Coronary artery (tissue), 2 donors: ENCODE measurements around the gene DYNC1I1.

Experiments used
- DNase-seq: peaks from one replicate; pipeline ENCODE4 v3.0.0-alpha.2; 2017; ENCODE audit warnings: low spot score
- H3K27ac ChIP-seq, 2 donors: fragments of 200-600 bp; sonication (generic); one replicate each; pipeline ENCODE4 v1.5.1; 2016 to 2019
- H3K4me3 ChIP-seq: fragments of 200-600 bp; sonication (generic); 2 replicates; pipeline ENCODE4 v1.5.1; 2016; ENCODE audit warnings: mild to moderate bottlenecking, moderate library complexity
- TF ChIP-seq, protein P1 (sequence below): fragments of 200-600 bp; sonication (generic); IDR thresholded peaks from one replicate; pipeline ENCODE4 v1.5.1; 2019; ENCODE audit warnings: antibody characterized with exemption

The DYNC1I1 gene

DNA sequence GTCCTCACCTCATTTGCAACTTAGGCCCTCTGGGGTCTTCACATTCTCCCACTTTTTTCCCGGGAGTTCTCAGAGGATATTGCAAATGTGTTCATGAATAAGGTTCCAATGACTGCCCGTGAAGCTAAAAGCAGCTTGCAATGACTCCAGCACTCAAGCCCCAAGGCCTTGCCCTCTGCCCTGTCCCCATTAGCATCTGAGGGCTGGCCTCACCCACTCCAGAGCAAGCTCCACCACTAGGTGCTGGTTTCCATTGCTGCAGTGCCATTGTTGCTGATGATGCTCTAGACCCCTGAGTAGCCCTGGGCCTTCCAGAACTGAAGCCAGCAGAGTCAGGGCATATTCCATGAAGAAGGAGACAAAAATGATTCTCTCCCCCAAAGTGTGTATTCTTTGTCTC is 236.8 kb downstream of the DYNC1I1 start:
- TF ChIP-seq, protein P1, sequence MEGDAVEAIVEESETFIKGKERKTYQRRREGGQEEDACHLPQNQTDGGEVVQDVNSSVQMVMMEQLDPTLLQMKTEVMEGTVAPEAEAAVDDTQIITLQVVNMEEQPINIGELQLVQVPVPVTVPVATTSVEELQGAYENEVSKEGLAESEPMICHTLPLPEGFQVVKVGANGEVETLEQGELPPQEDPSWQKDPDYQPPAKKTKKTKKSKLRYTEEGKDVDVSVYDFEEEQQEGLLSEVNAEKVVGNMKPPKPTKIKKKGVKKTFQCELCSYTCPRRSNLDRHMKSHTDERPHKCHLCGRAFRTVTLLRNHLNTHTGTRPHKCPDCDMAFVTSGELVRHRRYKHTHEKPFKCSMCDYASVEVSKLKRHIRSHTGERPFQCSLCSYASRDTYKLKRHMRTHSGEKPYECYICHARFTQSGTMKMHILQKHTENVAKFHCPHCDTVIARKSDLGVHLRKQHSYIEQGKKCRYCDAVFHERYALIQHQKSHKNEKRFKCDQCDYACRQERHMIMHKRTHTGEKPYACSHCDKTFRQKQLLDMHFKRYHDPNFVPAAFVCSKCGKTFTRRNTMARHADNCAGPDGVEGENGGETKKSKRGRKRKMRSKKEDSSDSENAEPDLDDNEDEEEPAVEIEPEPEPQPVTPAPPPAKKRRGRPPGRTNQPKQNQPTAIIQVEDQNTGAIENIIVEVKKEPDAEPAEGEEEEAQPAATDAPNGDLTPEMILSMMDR = no peak
- no peak for DNase-seq
- Histone ChIP-seq H3K4me3 (no peak overlapping the region), H3K27ac (no peak overlapping the region)

DNA sequence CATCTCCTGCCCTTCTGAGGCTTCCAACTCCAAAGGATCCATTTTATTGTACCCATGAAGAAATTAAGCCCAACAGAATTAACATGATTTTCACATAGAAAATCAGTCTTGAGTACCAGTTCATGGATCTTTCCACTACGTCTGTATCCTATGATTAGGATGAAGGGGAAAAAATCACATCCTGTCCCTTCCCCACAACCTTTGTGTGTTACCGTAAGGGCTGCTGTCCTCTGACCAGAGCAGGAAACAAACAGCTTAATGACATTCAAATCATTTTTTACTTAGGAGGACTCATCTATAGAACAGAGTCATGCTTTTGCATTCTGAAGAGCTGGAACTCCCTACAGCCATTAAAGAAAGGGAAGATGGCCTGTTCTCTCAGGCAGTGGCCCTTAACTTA is 241.5 kb downstream of the DYNC1I1 start:
- TF ChIP-seq, protein P1 = no peak
- no peak for DNase-seq
- Histone ChIP-seq H3K27ac (no peak overlapping the region), H3K4me3 (no peak overlapping the region)

DNA sequence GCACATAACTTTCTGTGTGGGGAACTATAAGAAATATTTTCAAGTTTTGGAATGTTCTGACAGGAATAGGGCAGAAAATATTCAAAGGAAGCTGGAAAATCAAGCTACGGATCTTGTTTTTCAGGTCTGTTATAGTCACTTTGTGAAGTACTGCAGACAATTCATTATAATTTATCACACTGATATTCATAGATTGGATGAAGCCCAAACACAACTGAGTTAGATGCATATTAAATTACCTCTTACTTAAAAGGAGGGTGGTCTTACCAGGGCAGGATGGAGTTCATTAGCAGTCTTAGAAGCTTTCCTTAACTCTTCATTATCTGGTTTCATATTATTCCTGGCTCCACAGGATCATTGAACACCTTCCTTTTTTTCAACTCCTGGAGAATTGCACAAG is 242.3 kb downstream of the DYNC1I1 start:
- TF ChIP-seq, protein P1 = no peak

DNA sequence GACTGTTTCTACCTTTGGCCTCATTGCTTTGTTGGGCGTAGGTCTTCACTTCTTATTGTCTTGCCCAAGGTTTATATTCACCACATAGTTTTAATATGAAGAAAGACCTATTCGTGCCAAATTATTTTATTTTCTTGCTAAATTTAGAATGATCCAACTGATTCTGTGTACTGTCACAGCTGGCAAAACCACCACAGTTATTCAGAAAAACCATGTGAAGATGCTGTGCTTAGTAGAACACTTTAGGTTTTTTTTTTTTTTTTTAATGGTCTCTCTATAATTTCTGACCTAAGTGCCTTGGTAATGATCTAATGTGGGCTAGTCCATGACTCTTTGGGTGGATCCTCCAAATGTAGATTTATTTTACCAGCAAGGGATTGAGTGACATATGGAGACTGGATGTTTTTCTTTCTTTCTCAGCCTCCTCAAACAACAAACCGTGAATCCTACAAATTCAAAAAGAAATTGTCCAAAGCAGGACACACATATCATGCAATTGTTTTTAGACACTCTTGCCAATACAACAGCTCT is 243.8 kb downstream of the DYNC1I1 start:
- no peak overlapping the region for H3K27ac ChIP-seq
- TF ChIP-seq, protein P1 = no peak
- no peak for DNase-seq
- no peak overlapping the region for H3K4me3 ChIP-seq

More for the DNA sequence above, 242.3 kb downstream of the DYNC1I1 start:
- DNase-seq = no peak
- Histone ChIP-seq H3K27ac (no peak overlapping the region), H3K4me3 (no peak overlapping the region)

DNA sequence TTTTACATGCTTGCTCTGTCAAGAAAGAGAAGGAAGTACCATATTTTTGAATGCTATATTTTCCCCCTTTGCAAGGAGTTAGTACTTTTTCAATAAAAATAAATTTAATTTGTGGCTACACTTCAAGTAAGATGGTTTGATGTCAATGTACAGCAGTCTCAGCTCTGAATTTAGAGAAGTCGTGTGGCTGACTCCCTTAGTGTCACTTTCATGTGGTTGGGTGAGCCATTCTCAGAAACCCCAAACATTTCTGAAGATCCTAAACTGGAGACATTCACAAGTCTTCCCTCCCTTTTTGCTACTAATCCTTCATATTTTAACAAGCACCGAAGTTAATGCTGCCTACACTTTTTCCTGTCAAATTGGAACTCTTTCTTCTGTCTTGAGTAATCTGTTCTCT is 244.4 kb downstream of the DYNC1I1 start:
- TF ChIP-seq, protein P1 = no peak
- DNase-seq = no peak

DNA sequence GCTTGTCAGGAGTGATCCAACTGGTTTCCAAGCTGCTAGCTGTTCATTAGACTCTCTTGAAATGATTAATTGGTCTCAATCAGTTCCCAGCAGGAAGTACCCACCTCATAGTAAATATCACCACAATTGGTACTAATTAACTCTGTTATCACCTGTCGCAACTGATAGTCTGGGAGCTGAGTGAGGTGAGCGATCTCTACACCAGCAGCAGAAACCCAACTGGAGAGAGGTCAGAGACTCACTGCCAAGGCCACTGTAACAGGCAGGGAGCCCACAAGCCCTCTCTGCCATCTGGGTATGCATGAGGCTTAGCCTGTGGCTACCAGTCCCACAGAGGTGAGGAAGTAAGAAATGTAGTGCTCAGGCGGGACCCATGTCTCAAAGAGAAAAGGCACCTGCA is 245.5 kb downstream of the DYNC1I1 start:
- Histone ChIP-seq H3K4me3 (no peak overlapping the region), H3K27ac (no peak overlapping the region)
- no peak for DNase-seq
- TF ChIP-seq, protein P1 = no peak

More for the DNA sequence above, 244.4 kb downstream of the DYNC1I1 start:
- H3K4me3 ChIP-seq = no peak overlapping the region
- H3K27ac ChIP-seq = no peak overlapping the region

DNA sequence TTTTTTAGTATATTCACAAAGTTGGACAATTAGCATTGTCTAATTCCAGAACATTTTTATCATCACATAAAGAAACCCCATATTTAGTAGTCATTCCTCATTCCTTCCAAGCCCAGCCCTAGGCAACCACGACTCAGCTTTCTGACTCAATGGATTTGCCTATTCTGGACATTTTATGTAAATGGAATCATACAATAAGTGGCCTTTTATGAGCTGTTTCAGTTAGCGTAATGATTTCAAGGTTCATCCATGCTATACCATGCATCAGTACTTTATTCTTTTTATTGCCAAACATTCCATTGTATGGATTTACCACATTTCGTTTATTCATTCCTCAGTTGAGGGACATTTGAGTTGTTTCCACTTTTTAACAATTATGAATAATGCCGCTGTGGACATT is 249.2 kb downstream of the DYNC1I1 start:
- H3K27ac ChIP-seq = no peak overlapping the region
- no peak overlapping the region for H3K4me3 ChIP-seq
- DNase-seq = no peak
- TF ChIP-seq, protein P1 = no peak
